Sigmoid colon (tissue), 4 donors: ENCODE results near the gene CCDC78.

Experiments used
- CTCF ChIP-seq, 4 experiments: fragments of 450-650 bp in 3 of 4; fragments of 200-600 bp in 1 of 4; IDR thresholded peaks; one replicate each; pipeline ENCODE4 v1.5.1; 2016 to 2019; ENCODE audit warnings: antibody characterized with exemption in 4 of 4, mild to moderate bottlenecking in 3 of 4, moderate library complexity in 2 of 4
- POLR2A ChIP-seq, 2 donors: fragments of 450-650 bp; IDR thresholded peaks; one replicate each; pipeline ENCODE4 v1.6.1; 2016; ENCODE audit warnings: antibody characterized with exemption in 2 of 2, mild to moderate bottlenecking in 2 of 2, moderate library complexity in 2 of 2
- POLR2AphosphoS5 ChIP-seq, 4 donors: sonication (generic); formaldehyde crosslinking; IDR thresholded peaks; one replicate each; pipeline ENCODE4 v1.6.1; 2017; ENCODE audit warnings: antibody characterized with exemption in 4 of 4

- no peak for TF ChIP-seq CTCF (IDR thresholded peaks at IDR 0.05)
- TF ChIP-seq POLR2AphosphoS5 (IDR thresholded peaks at IDR 0.05) = peak in 1 of 4 donors; percentile 4
- no peak for TF ChIP-seq POLR2A (IDR thresholded peaks at IDR 0.05)
These were observed 50.2 kb downstream of the CCDC78 start for GRCh38 chr16:675884-676564.
